ENCODE results near the gene BCAS3.
A peak's percentile ranks its signal among the peaks of the same experiment; 100 is the strongest.

The BCAS3 gene

DNA sequence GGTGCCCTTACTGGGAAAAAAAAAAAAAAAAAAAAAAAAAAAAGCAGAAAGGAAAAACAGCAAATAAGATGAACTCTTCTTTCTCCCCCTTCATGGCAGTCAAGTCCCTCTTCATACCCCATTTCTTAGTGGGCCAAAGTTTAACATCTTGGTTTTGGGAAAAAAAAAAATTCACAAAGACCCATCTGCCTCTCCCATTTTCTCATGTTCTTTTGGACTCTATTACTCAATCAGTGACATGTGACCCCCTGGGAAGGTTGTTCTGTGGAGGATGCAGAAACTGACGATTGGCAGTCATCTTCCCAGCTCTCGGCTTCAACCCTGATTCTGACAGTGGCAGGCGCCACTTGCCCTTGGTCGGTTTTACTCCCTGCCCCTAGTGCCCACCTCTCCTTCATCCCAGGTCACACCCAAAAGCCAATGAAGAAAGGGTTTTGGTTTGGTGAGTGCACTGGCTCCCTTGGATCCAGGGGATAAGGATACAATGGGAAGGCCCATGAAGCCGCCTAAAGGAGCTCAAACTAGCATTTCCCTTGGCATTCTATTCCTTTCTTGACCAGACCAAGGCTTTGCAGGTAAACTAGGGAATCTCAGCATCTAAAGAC lies 661.3 kb downstream of the BCAS3 start:
- TF ChIP-seq, protein P1, sequence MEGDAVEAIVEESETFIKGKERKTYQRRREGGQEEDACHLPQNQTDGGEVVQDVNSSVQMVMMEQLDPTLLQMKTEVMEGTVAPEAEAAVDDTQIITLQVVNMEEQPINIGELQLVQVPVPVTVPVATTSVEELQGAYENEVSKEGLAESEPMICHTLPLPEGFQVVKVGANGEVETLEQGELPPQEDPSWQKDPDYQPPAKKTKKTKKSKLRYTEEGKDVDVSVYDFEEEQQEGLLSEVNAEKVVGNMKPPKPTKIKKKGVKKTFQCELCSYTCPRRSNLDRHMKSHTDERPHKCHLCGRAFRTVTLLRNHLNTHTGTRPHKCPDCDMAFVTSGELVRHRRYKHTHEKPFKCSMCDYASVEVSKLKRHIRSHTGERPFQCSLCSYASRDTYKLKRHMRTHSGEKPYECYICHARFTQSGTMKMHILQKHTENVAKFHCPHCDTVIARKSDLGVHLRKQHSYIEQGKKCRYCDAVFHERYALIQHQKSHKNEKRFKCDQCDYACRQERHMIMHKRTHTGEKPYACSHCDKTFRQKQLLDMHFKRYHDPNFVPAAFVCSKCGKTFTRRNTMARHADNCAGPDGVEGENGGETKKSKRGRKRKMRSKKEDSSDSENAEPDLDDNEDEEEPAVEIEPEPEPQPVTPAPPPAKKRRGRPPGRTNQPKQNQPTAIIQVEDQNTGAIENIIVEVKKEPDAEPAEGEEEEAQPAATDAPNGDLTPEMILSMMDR (conservative IDR thresholded peaks at IDR 0.05; ENCODE audit: low read depth, low read length): no peak
- H3K4me3 ChIP-seq (ENCODE audit: low read length): no peak overlapping the region
- no peak for DNase-seq (ENCODE audit: low read depth)

DNA sequence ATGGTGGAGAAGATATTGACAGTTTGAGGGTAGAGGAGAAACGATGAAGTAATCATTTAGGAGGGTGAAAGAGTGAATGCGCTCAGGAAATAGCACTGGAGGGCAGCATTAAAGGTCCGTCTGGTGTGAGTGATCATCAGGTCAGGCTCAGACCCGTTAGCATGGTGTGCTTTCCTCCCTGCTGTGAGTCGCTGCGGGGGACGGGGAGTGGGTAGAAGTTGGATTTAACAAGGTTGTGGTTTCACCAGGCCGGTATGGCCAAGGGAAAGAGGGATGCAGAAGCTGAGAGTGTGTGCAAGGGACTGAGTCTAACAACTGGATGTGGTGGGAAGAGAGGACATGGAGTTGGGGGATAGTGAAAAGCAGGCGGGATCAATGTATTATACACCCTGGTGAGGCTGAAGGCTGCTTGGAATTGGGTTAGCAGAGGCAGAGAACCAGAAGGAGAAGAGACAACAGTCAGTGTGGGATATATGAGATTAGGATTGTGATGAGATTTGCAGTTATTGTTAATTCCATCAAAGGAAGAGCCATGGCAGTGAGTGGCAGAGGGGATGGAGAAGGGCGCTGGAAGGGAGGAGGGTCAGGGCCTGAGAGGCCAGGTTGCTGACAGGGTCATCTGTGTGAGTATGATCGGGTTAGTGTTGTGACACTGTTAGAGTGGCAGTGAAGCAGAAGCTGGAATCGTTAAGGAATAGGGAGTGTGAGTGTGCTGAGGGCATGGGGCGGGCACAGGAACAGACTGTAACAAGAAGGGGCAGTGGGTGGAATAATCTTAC lies 663.0 kb downstream of the BCAS3 start:
- DNase-seq (ENCODE audit: low read depth): no peak
- TF ChIP-seq, protein P1 (conservative IDR thresholded peaks at IDR 0.05; ENCODE audit: low read depth, low read length): no peak

DNA sequence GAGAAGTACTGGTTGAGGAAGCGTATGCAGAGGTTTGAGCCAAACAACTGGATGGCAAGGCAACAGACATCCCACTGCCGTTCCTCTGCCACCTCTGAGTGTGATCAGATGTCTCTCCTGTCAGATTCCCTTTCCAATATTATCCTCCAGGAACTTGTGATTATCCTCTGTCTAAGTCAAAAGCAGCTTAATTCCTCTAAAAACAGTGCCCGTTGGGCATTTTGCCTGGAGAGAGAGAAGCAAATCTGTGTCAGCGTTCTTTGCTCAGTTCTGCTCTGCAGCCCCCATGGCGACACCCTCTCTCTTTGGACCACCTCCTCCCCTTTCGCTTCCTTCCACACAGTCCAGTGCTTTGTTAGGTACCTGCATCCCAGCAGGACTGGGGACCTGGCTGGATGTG lies 665.9 kb downstream of the BCAS3 start:
- DNase-seq (ENCODE audit: low read depth): no peak
- TF ChIP-seq, protein P1 (conservative IDR thresholded peaks at IDR 0.05; ENCODE audit: low read depth, low read length): no peak
- no peak overlapping the region for H3K4me3 ChIP-seq (ENCODE audit: low read length)

More for the DNA sequence above, 663.0 kb downstream of the BCAS3 start:
- no peak overlapping the region for H3K4me3 ChIP-seq (ENCODE audit: low read length)

DNA sequence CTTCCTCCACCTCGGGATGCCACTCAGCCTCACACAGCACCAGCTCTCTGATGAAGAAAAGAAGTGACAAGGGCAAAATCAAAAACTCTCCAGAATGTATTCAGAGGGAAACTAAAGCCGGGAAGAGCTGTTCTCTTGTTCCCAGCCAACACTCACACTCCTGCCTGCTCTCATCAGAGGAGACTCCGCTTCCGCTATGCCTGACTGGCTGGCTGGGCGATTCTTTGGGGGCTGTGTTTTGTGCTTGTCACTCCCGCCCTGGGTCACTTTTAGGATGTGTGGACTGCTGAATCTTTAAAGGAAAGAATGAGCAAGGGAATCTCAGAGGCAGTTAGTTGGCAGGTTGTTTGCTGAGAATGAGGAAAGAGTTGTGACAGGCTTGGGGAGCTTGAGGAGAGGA lies 667.4 kb downstream of the BCAS3 start:
- TF ChIP-seq, protein P1 (conservative IDR thresholded peaks at IDR 0.05; ENCODE audit: low read depth, low read length): no peak
- DNase-seq (ENCODE audit: low read depth): no peak
- H3K4me3 ChIP-seq (ENCODE audit: low read length): no peak overlapping the region

DNA sequence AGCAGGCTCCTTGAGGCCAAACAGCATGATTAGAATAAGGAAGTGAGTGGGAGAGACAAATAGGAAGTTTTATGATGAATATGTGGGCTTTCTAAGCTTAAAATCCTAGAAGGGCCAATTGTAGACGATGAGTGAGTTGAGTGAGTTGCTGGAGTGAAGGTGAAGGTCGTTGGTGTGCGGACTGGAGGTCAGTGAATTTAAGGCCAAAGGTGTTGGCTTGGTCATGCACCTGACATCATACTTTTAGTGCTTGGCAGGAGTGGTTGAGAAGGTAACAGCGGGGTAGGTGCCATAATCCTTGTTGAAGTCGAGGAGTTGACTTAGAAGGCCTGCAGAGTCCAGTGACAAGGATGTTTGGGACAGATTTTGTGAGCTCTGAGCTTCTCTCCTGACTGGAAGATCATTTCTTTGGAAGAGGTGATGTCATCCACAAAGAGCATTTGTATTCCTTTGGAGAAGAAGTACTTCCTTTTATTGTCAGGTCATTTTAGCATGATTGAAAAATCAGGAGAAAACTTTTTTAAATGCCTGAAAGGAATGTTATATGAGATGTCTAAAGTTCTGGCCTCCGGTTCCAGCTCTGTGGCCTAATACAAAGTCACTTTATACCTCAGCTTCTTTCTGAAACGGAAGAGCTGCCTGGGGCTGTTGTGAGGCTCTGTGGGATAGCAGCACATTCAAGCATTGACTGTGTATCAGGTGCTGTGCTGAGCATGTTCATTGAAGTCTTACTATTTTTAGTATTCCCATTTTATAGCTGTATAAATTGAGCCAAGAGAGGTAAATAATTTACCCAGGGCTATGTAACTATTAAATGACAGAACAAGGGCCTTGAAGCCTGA lies 668.4 kb downstream of the BCAS3 start:
- DNase-seq (ENCODE audit: low read depth): no peak
- TF ChIP-seq, protein P1 (conservative IDR thresholded peaks at IDR 0.05; ENCODE audit: low read depth, low read length): no peak
- H3K4me3 ChIP-seq (ENCODE audit: low read length): no peak overlapping the region

DNA sequence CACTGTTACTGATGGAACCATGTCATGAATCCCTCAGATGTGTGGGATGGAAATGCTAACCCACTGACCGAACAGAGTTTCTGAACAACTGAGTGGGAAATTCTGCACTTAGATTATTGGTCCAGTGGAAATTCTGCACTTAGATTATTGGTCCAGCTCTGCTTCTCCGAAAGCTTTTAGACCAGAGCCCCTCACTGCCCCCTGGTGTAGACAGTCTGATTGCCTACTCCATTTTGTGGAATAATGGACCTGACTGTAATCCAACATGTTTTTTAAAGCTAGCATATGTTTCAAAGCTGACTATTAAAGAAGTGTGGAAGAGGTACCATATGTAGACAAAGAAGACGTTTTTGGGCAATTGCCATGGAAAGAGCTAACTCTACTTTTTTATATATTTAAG lies 671.7 kb downstream of the BCAS3 start:
- TF ChIP-seq, protein P1 (conservative IDR thresholded peaks at IDR 0.05; ENCODE audit: low read depth, low read length): peak; percentile 50
- no peak overlapping the region for H3K4me3 ChIP-seq (ENCODE audit: low read length)
- DNase-seq (ENCODE audit: low read depth): no peak
